Stimulated activated CD4-positive, alpha-beta T cell treated with anti-CD3 and anti-CD28 coated beads, Interleukin-1b, Interleukin-23, amount 100 ng/mL, for 4 hours (primary cell): ENCODE measurements around the gene PROM2.
A peak's percentile ranks its signal among the peaks of the same experiment; 100 is the strongest.
"Not testable (repeated sequence)": the region's sequence is repeated elsewhere in the genome, so short reads cannot be mapped to it uniquely, and the experiment has no call there.

Experiments
- DNase-seq, 2 donors: peaks; one replicate each; pipeline ENCODE4 v3.0.0-alpha.2; 2020; ENCODE audit warnings: low read depth in 2 of 2

The PROM2 gene

GRCh38 chr2:95274291-95275150, at the start of gene PROM2:
TSS of gene PROM2 (plus strand) at chr2:95274449. CDS start at chr2:95274586, 137 bp downstream.
- no peak for DNase-seq

GRCh38 chr2:95225658-95226057, 48.6 kb upstream of the PROM2 start:
- DNase-seq = no peak

- peak in 1 of 2 donors; percentile 7 for DNase-seq
Observed at GRCh38 chr2:95231723-95232122, 42.5 kb upstream of the PROM2 start.

- no peak for DNase-seq
Observed at GRCh38 chr2:95232232-95232631, 42.0 kb upstream of the PROM2 start.

- no peak for DNase-seq
Observed at GRCh38 chr2:95234286-95234785, 39.9 kb upstream of the PROM2 start.

GRCh38 chr2:95234816-95235215, 39.4 kb upstream of the PROM2 start:
- DNase-seq = no peak

GRCh38 chr2:95238131-95238530, 36.1 kb upstream of the PROM2 start:
- no peak for DNase-seq

- no peak for DNase-seq
Observed at GRCh38 chr2:95240091-95240490, 34.2 kb upstream of the PROM2 start.

- no peak for DNase-seq
Observed at GRCh38 chr2:95240556-95240955, 33.7 kb upstream of the PROM2 start.

- DNase-seq = not testable (repeated sequence)
Observed at GRCh38 chr2:95242084-95242483, 32.2 kb upstream of the PROM2 start.

GRCh38 chr2:95258271-95258670, 16.0 kb upstream of the PROM2 start:
- no peak for DNase-seq

- no peak for DNase-seq
Observed at GRCh38 chr2:95260028-95261023, 13.9 kb upstream of the PROM2 start.

- DNase-seq = no peak
Observed at GRCh38 chr2:95261602-95262001, 12.6 kb upstream of the PROM2 start.

GRCh38 chr2:95262896-95263542, 11.2 kb upstream of the PROM2 start:
- DNase-seq = no peak

GRCh38 chr2:95264624-95265023, 9.6 kb upstream of the PROM2 start:
- DNase-seq = no peak

GRCh38 chr2:95265182-95265581, 9.1 kb upstream of the PROM2 start:
- DNase-seq = no peak

GRCh38 chr2:95266781-95267430, 7.3 kb upstream of the PROM2 start:
- DNase-seq = no peak

GRCh38 chr2:95267458-95268210, 6.6 kb upstream of the PROM2 start:
- no peak for DNase-seq

GRCh38 chr2:95268211-95269035, 5.8 kb upstream of the PROM2 start:
- no peak for DNase-seq
